Activated B cell treated with CpG ODN at 0.5 μM for 24 hours (primary cell): ENCODE results near the gene CRIP2. TPM values are rescaled to one million over a fixed set of nuclear protein-coding genes. Genes with fewer than 3 reads are reported as not detected.

ENCODE experiments used
- ATAC-seq: fragments of 200-7000 bp; cut with Tn5 transposase; one replicate; pipeline ENCODE4 v1.10.0; 2021; ENCODE audit warnings: low read depth, mild to moderate bottlenecking, moderate library complexity
- CTCF ChIA-PET: fragments of 350-600 bp; sonication (Branson Sonifier 250); formaldehyde crosslinking; loops from one replicate; lab custom pipeline; 2021; ENCODE audit warnings: antibody characterized with exemption; lab: Charles Lee
- POLR2A ChIA-PET: fragments of 350-600 bp; sonication (Branson Sonifier 250); formaldehyde crosslinking; loops from one replicate; lab custom pipeline; 2021; ENCODE audit warnings: antibody characterized with exemption; lab: Charles Lee
- DNase-seq: peaks from one replicate; pipeline ENCODE4 v3.0.0; 2022
- H3K27ac Mint-ChIP-seq: one replicate; pipeline ENCODE4 v1.8.0; 2020; ENCODE audit warnings: mixed read lengths
- H3K27me3 Mint-ChIP-seq: one replicate; pipeline ENCODE4 v1.8.0; 2021; ENCODE audit warnings: mixed read lengths
- H3K36me3 Mint-ChIP-seq: one replicate; pipeline ENCODE4 v1.8.0; 2021; ENCODE audit warnings: low read depth, mixed read lengths
- H3K4me1 Mint-ChIP-seq: one replicate; pipeline ENCODE4 v1.8.0; 2021; ENCODE audit warnings: mixed read lengths
- H3K4me3 Mint-ChIP-seq: one replicate; pipeline ENCODE4 v1.8.0; 2020; ENCODE audit warnings: mild to moderate bottlenecking, mixed read lengths
- H3K9me3 Mint-ChIP-seq: one replicate; pipeline ENCODE4 v1.8.0; 2020; ENCODE audit warnings: mixed read lengths
- intact Hi-C: fragments of 100-400 bp; cut with micrococcal nuclease; formaldehyde crosslinking; loops from one replicate; pipeline ENCODE4 v1.15.1; 2024
- total RNA-seq: library from RNA; stranded (reverse); gene quantifications from 2 replicates; pipeline ENCODE4 v1.2.3, GENCODE V29; 2022
- TF ChIP-seq, protein P1 (sequence below): fragments of 200-600 bp; IDR thresholded peaks from one replicate; pipeline ENCODE4 v1.8.0; 2022; ENCODE audit warnings: antibody characterized with exemption, mild to moderate bottlenecking

CRIP2 gene
- total RNA-seq, 1 donor from 2014 or later = 3.0 TPM

DNA sequence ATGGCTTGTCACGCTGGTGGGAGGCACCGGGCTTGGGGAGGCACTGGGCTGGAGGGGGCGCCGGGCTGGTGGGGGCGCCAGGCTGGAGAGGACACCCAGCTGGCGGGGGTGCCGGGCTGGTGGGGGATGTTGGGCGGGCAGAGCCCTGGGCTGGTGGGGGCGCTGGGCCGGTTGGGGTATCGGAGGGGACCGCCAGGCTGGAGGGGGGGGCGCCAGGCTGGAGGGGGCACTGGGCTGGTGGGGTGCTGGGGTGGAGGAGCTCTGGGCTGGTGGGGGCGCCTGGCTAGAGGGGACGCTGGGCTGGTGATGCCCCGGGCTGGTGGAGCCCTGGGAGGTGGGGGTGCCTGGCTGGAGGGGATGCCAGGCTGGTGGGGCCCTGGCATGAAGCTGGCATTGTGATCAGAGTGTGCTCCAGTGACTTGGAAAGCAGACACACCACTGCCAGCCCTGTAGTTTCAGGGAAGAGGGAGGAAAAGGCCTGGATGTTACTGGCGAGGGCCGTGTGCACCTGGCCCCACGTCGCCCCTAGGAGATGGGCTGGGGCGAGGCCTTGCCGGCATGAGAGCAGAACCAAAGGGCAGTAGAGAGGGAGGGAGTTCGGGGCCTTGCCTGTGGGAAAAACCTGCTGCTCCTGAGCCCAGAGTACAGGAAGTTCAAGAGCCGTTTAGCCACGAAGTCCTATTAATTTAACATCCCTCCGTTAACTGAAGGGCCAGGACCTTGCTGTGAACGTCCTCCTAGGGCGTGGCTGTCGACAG is 29.5 kb downstream of the CRIP2 start:
- POLR2A ChIA-PET = no interaction called here
- no peak for ATAC-seq
- TF ChIP-seq, protein P1, sequence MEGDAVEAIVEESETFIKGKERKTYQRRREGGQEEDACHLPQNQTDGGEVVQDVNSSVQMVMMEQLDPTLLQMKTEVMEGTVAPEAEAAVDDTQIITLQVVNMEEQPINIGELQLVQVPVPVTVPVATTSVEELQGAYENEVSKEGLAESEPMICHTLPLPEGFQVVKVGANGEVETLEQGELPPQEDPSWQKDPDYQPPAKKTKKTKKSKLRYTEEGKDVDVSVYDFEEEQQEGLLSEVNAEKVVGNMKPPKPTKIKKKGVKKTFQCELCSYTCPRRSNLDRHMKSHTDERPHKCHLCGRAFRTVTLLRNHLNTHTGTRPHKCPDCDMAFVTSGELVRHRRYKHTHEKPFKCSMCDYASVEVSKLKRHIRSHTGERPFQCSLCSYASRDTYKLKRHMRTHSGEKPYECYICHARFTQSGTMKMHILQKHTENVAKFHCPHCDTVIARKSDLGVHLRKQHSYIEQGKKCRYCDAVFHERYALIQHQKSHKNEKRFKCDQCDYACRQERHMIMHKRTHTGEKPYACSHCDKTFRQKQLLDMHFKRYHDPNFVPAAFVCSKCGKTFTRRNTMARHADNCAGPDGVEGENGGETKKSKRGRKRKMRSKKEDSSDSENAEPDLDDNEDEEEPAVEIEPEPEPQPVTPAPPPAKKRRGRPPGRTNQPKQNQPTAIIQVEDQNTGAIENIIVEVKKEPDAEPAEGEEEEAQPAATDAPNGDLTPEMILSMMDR = no peak
- CTCF ChIA-PET = no interaction called here
- no peaks in the 10 kb centered on the region for H3K36me3 Mint-ChIP-seq
- DNase-seq = no peak
- H3K4me3 Mint-ChIP-seq = no peak overlapping the region
- H3K4me1 Mint-ChIP-seq = no peaks in the 10 kb centered on the region
- H3K27me3 Mint-ChIP-seq = peaks cover 11% of the 10 kb centered on the region
- intact Hi-C loops = no loop called here
- H3K9me3 Mint-ChIP-seq = no peaks in the 10 kb centered on the region
- no peak overlapping the region for H3K27ac Mint-ChIP-seq

DNA sequence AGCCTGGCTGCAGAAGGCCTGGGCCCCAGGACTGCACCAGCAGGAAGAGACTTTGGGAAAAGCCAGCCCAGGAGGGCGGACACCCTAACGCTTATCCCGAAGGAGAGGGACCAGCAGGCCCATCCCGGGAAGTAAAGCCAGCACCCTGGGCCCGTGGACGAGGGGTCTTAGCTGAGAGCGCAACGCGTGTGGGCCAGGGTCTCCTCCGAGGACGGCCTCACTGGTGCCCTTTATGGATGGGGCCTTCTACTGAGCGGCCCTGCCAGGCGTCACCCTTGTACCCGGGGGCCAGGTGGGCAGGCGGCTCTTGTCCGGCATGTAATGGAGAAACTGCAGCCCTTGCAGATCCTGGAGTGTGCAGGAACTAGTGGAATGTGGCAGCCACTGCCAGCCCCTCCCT is 30.5 kb downstream of the CRIP2 start:
- no peaks in the 10 kb centered on the region for H3K4me1 Mint-ChIP-seq
- TF ChIP-seq, protein P1 = no peak
- no peak overlapping the region for H3K4me3 Mint-ChIP-seq
- ATAC-seq (no peak), DNase-seq (no peak)
- intact Hi-C loops = no loop called here
- H3K27ac Mint-ChIP-seq = no peak overlapping the region
- peaks cover 11% of the 10 kb centered on the region for H3K27me3 Mint-ChIP-seq
- POLR2A ChIA-PET = no interaction called here
- no peaks in the 10 kb centered on the region for H3K36me3 Mint-ChIP-seq
- H3K9me3 Mint-ChIP-seq = no peaks in the 10 kb centered on the region
- CTCF ChIA-PET = no interaction called here

DNA sequence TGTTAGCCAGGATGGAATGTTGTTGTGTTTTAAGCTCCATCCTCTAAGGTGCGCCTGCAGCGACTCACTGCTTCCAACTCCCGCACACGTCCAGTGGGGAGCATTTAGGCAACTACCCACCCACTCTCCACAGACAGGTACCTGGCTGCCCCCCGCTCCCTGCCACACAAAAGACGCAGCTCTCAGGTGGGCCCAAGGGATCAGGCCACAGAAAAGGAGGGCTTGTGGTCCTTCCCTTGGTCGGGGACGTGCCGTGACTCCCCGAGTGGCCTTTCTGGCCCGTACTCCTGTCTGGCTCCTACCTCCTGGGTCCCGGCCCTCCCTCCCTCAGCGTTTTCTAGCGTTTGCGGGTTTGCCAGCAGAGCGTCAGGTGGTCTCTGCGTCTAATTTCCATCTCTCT is 32.6 kb downstream of the CRIP2 start:
- Mint-ChIP-seq H3K4me1 (peaks cover 5% of the 10 kb centered on the region), H3K27me3 (peaks cover 16% of the 10 kb centered on the region), H3K27ac (no peak overlapping the region), H3K36me3 (no peaks in the 10 kb centered on the region), H3K9me3 (no peaks in the 10 kb centered on the region), H3K4me3 (no peak overlapping the region)
- DNase-seq (no peak), ATAC-seq (no peak)
- TF ChIP-seq, protein P1 = no peak
- intact Hi-C loops = no loop called here
- ChIA-PET POLR2A (no interaction called here), CTCF (no interaction called here)

DNA sequence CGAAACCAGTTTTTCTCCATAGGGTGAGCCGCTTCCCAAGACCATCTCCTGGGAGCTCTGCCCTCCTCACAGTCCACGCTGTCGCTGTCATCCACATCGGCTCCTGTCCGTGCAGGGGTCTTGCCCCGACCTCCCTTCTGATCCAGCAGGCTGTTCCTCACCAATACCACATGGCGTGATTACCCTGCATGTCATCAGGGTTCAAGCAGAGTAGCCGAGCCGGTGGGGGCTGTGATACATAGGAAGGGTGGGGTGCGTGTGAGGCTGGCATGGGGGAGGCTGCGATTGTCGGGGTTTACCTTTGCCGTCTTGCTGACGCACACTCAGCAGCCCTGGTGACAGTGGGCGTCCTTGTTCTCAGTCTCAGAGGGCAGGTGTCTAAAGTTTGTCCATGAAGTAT is 33.4 kb downstream of the CRIP2 start:
- TF ChIP-seq, protein P1 = no peak
- Mint-ChIP-seq H3K4me3 (no peak overlapping the region), H3K27ac (no peak overlapping the region)

DNA sequence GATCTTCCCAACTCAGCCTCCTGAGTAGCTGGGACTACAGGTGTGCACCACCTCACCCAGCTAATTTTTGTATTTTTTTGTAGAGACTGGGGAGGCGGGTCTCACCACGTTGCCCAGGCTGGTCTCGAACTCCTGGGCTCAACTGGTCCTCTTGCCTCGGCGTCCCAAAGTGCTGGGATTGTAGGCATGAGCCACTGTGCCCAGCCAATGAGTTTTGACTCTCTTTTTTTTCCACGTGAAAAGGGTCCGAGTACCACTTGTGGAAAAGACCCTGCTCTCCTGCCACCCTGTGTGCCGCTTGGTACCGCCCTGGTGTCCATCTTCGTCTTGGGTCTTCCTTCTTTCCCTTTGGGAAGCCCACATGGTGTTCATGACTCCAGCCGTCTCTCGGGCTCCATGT is 34.0 kb downstream of the CRIP2 start:
- H3K27me3 Mint-ChIP-seq = peaks cover 18% of the 10 kb centered on the region
- no peak overlapping the region for H3K27ac Mint-ChIP-seq
- intact Hi-C loops = no loop called here
- no peak for DNase-seq
- H3K9me3 Mint-ChIP-seq = no peaks in the 10 kb centered on the region
- ChIA-PET CTCF (no interaction called here), POLR2A (no interaction called here)
- peaks cover 5% of the 10 kb centered on the region for H3K4me1 Mint-ChIP-seq
- H3K4me3 Mint-ChIP-seq = no peak overlapping the region
- no peak for ATAC-seq
- no peaks in the 10 kb centered on the region for H3K36me3 Mint-ChIP-seq
- TF ChIP-seq, protein P1 = no peak

More for the DNA sequence above, 33.4 kb downstream of the CRIP2 start:
- no peaks in the 10 kb centered on the region for H3K9me3 Mint-ChIP-seq
- H3K4me1 Mint-ChIP-seq = peaks cover 5% of the 10 kb centered on the region
- H3K36me3 Mint-ChIP-seq = no peaks in the 10 kb centered on the region
- ATAC-seq (no peak), DNase-seq (no peak)
- POLR2A ChIA-PET = interaction anchor here (0.7 kb wide), 1 partner anchor 322 kb away, joined by 3 read pairs; no protein-coding TSS in a partner anchor
- CTCF ChIA-PET = no interaction called here
- H3K27me3 Mint-ChIP-seq = peaks cover 20% of the 10 kb centered on the region
- intact Hi-C loops = no loop called here
